Ovary (tissue), 3 donors: ENCODE data around the gene TCEAL3.

Experiments used
- EP300 ChIP-seq: sonication (generic); formaldehyde crosslinking; IDR thresholded peaks from one replicate; pipeline ENCODE4 v1.6.1; 2017; ENCODE audit warnings: antibody characterized with exemption
- POLR2A ChIP-seq: fragments of 450-650 bp; IDR thresholded peaks from one replicate; pipeline ENCODE4 v1.6.1; 2017; ENCODE audit warnings: antibody characterized with exemption, mild to moderate bottlenecking, moderate library complexity
- TF ChIP-seq, protein P1 (sequence below), 3 donors: fragments of 450-650 bp in 2 of 3; fragments of 200-600 bp in 1 of 3; IDR thresholded peaks; one replicate each; pipeline versions ENCODE4 v1.5.1 to v1.8.0; 2016 to 2022; ENCODE audit warnings: antibody characterized with exemption in 3 of 3, mild to moderate bottlenecking in 1 of 3
- donor health status: DM: no; HTN: no; CAD: no.

DNA sequence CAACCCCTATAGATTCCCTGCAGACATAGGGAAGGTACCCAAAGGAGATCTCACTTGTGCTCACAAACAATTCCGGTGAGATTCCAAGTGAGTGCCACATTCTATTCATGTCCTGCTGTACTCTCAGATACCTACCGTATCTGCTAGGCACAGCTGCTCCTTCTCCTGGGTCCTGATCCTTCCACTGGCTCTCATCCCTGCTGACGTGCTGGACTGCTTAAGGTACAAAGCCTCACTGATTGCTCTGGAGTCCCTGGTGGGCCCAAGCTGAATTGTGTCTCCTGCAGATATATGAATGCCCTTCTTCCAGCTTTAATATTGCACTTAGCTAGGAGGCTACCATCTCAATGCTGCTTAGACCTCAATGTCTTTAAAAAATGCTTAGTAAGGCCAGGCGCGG, 23.4 kb downstream of the TCEAL3 start:
- TF ChIP-seq, protein P1, sequence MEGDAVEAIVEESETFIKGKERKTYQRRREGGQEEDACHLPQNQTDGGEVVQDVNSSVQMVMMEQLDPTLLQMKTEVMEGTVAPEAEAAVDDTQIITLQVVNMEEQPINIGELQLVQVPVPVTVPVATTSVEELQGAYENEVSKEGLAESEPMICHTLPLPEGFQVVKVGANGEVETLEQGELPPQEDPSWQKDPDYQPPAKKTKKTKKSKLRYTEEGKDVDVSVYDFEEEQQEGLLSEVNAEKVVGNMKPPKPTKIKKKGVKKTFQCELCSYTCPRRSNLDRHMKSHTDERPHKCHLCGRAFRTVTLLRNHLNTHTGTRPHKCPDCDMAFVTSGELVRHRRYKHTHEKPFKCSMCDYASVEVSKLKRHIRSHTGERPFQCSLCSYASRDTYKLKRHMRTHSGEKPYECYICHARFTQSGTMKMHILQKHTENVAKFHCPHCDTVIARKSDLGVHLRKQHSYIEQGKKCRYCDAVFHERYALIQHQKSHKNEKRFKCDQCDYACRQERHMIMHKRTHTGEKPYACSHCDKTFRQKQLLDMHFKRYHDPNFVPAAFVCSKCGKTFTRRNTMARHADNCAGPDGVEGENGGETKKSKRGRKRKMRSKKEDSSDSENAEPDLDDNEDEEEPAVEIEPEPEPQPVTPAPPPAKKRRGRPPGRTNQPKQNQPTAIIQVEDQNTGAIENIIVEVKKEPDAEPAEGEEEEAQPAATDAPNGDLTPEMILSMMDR (IDR thresholded peaks at IDR 0.05): no peak
- no peak for TF ChIP-seq EP300
- no peak for TF ChIP-seq POLR2A
